ENCODE measurements around the gene PLXNA2. TPM values are rescaled to one million over a fixed set of nuclear protein-coding genes. Genes with fewer than 3 reads are reported as not detected.

The PLXNA2 gene
- polyA plus RNA-seq, 1 of the 3 experiments (the other 2 are of a cell fraction), result 8.5 TPM

- TF ChIP-seq, protein P1, sequence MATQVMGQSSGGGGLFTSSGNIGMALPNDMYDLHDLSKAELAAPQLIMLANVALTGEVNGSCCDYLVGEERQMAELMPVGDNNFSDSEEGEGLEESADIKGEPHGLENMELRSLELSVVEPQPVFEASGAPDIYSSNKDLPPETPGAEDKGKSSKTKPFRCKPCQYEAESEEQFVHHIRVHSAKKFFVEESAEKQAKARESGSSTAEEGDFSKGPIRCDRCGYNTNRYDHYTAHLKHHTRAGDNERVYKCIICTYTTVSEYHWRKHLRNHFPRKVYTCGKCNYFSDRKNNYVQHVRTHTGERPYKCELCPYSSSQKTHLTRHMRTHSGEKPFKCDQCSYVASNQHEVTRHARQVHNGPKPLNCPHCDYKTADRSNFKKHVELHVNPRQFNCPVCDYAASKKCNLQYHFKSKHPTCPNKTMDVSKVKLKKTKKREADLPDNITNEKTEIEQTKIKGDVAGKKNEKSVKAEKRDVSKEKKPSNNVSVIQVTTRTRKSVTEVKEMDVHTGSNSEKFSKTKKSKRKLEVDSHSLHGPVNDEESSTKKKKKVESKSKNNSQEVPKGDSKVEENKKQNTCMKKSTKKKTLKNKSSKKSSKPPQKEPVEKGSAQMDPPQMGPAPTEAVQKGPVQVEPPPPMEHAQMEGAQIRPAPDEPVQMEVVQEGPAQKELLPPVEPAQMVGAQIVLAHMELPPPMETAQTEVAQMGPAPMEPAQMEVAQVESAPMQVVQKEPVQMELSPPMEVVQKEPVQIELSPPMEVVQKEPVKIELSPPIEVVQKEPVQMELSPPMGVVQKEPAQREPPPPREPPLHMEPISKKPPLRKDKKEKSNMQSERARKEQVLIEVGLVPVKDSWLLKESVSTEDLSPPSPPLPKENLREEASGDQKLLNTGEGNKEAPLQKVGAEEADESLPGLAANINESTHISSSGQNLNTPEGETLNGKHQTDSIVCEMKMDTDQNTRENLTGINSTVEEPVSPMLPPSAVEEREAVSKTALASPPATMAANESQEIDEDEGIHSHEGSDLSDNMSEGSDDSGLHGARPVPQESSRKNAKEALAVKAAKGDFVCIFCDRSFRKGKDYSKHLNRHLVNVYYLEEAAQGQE (IDR thresholded peaks at IDR 0.05; ENCODE audit: low read depth, low read length), result no peak
These were observed 177.6 kb downstream of the PLXNA2 start (continued) for GRCh38 chr1:208066583-208066982.

DNA sequence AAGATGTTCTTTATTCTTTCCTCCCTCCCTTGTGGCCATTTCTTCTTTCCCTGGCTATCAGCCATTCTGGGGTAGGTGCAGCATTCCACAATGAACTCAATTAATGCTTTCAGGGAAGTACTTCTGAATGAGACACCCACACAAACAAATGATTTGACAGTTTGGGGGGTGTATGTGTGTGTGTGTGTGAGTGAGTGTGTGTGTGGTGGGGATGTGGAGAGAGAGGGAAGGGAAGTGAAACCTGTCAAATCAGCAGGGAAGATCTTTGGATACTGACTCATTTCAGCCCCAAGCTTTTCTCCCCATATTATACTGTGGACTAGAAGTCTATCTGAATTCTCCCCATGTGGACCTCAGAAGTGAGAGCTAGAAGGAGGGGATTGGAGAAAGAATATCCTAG, 178.3 kb downstream of the PLXNA2 start:
- peaks cover 13 to 44% of the 10 kb centered on the region in 2 experiments for H3K36me3 ChIP-seq (replicated peaks in 1 of 2; ENCODE audit: control insufficient read depth in 1 of 2, insufficient read depth in 2 of 2, low read length in 1 of 2)
- no peaks in the 10 kb centered on the region for H3K27me3 ChIP-seq (ENCODE audit: insufficient read depth)
- H3K27ac ChIP-seq (ENCODE audit: low read depth in 2 of 2, low read length in 1 of 2), result no peak overlapping the region
- H3K79me2 ChIP-seq (ENCODE audit: insufficient read depth), result no peaks in the 10 kb centered on the region
- H3F3A ChIP-seq (replicated peaks; ENCODE audit: insufficient read depth), result no peaks in the 10 kb centered on the region
- H3K4me2 ChIP-seq, result no peak overlapping the region
- H3K9me2 ChIP-seq, result no peaks in the 10 kb centered on the region
- no peaks in the 10 kb centered on the region for H4K20me1 ChIP-seq (ENCODE audit: insufficient read depth)
- peaks cover 0 to 19% of the 10 kb centered on the region in 2 experiments; a peak in 2 of 4 replicates for H3K4me1 ChIP-seq (ENCODE audit: control insufficient read depth in 1 of 2, insufficient read depth in 2 of 2, low read depth in 1 of 2, low read length in 1 of 2)
- H2AFZ ChIP-seq (ENCODE audit: low read depth), result no peak overlapping the region
- POLR2A ChIA-PET, result no interaction called here
- H3K9me3 ChIP-seq, result no peaks in the 10 kb centered on the region
- no peak overlapping the region for H3K4me3 ChIP-seq (ENCODE audit: low read depth in 2 of 2, low read length in 1 of 2)
- TF ChIP-seq USF1 (IDR thresholded peaks at IDR 0.05; ENCODE audit: borderline replicate concordance, low read depth) (no peak), RCOR1 (IDR thresholded peaks at IDR 0.05; ENCODE audit: low read length) (no peak), JUND (IDR thresholded peaks at IDR 0.05) (no peak), YY1 (IDR thresholded peaks at IDR 0.05; ENCODE audit: low read depth) (no peak), FOSL2 (IDR thresholded peaks at IDR 0.05; ENCODE audit: borderline replicate concordance, low read depth) (no peak), SMC3 (IDR thresholded peaks at IDR 0.05; ENCODE audit: low read depth, low read length) (no peak), SIN3A (IDR thresholded peaks at IDR 0.05; ENCODE audit: borderline replicate concordance, low read depth, low read length) (no peak), TEAD4 (IDR thresholded peaks at IDR 0.05; ENCODE audit: borderline replicate concordance, insufficient read depth) (no peak), TAF1 (IDR thresholded peaks at IDR 0.05; ENCODE audit: borderline replicate concordance, low read depth, low read length) (no peak), NFIC (IDR thresholded peaks at IDR 0.05; ENCODE audit: borderline replicate concordance) (no peak), MEF2A (IDR thresholded peaks at IDR 0.05; ENCODE audit: borderline replicate concordance, low read depth) (no peak), FOXJ3 (CRISPR knock-in tag; IDR thresholded peaks at IDR 0.05) (no peak)
- TF ChIP-seq, protein P2, sequence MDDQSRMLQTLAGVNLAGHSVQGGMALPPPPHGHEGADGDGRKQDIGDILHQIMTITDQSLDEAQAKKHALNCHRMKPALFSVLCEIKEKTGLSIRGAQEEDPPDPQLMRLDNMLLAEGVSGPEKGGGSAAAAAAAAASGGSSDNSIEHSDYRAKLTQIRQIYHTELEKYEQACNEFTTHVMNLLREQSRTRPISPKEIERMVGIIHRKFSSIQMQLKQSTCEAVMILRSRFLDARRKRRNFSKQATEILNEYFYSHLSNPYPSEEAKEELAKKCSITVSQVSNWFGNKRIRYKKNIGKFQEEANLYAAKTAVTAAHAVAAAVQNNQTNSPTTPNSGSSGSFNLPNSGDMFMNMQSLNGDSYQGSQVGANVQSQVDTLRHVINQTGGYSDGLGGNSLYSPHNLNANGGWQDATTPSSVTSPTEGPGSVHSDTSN (IDR thresholded peaks at IDR 0.05), result no peak
- TF ChIP-seq, protein P3, sequence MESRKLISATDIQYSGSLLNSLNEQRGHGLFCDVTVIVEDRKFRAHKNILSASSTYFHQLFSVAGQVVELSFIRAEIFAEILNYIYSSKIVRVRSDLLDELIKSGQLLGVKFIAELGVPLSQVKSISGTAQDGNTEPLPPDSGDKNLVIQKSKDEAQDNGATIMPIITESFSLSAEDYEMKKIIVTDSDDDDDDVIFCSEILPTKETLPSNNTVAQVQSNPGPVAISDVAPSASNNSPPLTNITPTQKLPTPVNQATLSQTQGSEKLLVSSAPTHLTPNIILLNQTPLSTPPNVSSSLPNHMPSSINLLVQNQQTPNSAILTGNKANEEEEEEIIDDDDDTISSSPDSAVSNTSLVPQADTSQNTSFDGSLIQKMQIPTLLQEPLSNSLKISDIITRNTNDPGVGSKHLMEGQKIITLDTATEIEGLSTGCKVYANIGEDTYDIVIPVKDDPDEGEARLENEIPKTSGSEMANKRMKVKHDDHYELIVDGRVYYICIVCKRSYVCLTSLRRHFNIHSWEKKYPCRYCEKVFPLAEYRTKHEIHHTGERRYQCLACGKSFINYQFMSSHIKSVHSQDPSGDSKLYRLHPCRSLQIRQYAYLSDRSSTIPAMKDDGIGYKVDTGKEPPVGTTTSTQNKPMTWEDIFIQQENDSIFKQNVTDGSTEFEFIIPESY (IDR thresholded peaks at IDR 0.05; ENCODE audit: borderline replicate concordance, low read depth), result no peak
- no peak overlapping the region for H3K9ac ChIP-seq
- CTCF ChIA-PET, result interaction anchor here (0.9 to 13.7 kb wide), 4 partner anchors 9 to 177 kb away, joined by 3 to 99 read pairs (median 10); no protein-coding TSS in a partner anchor
- no peak for DNase-seq

Measured in SK-N-SH (cell line).